Measurements from ENCODE around the gene WDFY4. TPM values are rescaled to one million over a fixed set of nuclear protein-coding genes. Genes with fewer than 3 reads are reported as not detected.

The WDFY4 gene
- total and polyA plus RNA-seq, 8 donors = 2.8 to 23.6 (median 4.8) TPM

- DNase-seq = no peak
- no peaks in the 10 kb centered on the region for H3K36me3 ChIP-seq
- no peak for ATAC-seq
- TF ChIP-seq, protein P1, sequence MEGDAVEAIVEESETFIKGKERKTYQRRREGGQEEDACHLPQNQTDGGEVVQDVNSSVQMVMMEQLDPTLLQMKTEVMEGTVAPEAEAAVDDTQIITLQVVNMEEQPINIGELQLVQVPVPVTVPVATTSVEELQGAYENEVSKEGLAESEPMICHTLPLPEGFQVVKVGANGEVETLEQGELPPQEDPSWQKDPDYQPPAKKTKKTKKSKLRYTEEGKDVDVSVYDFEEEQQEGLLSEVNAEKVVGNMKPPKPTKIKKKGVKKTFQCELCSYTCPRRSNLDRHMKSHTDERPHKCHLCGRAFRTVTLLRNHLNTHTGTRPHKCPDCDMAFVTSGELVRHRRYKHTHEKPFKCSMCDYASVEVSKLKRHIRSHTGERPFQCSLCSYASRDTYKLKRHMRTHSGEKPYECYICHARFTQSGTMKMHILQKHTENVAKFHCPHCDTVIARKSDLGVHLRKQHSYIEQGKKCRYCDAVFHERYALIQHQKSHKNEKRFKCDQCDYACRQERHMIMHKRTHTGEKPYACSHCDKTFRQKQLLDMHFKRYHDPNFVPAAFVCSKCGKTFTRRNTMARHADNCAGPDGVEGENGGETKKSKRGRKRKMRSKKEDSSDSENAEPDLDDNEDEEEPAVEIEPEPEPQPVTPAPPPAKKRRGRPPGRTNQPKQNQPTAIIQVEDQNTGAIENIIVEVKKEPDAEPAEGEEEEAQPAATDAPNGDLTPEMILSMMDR (IDR thresholded peaks at IDR 0.05) = no peak
- H3K9me3 ChIP-seq = no peaks in the 10 kb centered on the region
- intact Hi-C loops (cut with DNase I) = no loop called here
- H3K27me3 ChIP-seq = no peaks in the 10 kb centered on the region
- peak overlapping the region; percentile 9 to 74 for H3K27ac ChIP-seq
- H3K4me3 ChIP-seq = no peak overlapping the region
- H3K4me1 ChIP-seq = peaks cover 0 to 4% of the 10 kb centered on the region in 2 donors
Measured at GRCh38 chr10:49024484-49024883, 339.8 kb downstream of the WDFY4 start.

DNA sequence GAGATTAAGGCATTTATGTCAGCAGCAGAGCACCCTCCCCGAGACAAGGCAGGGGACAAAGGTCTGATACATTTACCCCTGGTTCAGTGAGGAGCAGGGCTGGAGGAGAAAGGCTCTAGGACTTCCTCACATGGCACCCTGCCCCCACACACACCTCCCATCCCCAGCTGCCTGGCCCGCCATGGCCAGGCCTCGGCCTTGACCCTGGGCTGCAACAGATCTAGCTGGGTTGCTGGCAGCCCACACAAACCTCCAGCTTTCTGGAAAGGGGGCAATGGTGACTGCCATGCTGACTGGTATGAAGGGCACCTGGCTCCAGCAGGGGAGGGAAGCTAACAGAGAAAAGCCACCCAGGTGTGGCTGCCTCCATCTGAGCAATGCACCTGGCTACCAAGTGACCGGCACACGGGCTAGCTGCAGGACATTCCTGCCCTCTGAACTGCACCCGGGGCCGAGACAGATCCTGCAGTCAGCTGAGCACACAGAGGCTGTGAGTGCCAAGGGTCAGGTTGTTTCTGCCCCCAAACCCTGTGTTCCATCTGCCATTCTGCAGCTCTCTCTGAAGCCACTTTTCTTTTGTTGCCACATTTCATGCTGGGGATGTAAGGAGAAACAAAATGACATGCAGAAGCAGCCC lies 340.8 kb downstream of the WDFY4 start:
- Histone ChIP-seq H3K4me3 (no peak overlapping the region), H3K27ac (no peak overlapping the region), H3K36me3 (peaks cover 0 to 4% of the 10 kb centered on the region in 2 donors), H3K4me1 (peaks cover 0 to 4% of the 10 kb centered on the region in 2 donors), H3K9me3 (no peaks in the 10 kb centered on the region), H3K27me3 (no peaks in the 10 kb centered on the region)
- TF ChIP-seq, protein P1 (IDR thresholded peaks at IDR 0.05) = no peak
- no peak for DNase-seq
- no peak for ATAC-seq
- intact Hi-C loops (cut with DNase I) = no loop called here

DNA sequence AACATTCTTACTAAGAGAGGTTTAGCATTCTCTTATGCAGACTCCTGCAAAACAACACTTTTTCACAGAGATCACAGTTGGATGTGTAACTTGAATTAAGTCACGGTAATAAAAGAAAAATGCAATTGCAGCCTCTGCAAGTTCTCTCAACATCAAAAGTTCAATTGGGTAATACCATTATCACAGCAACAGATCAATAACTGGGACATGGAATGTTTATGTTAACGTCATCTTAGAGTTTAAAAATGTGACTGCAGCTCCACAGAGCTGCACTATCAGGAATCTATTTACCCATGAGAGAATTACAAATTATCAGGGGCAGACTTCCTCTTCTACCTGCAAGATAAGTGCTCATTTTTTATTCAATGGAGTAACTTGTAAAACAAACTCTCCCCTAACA lies 344.0 kb downstream of the WDFY4 start:
- intact Hi-C loops (cut with DNase I) = no loop called here
- no peak overlapping the region for H3K27ac ChIP-seq

DNA sequence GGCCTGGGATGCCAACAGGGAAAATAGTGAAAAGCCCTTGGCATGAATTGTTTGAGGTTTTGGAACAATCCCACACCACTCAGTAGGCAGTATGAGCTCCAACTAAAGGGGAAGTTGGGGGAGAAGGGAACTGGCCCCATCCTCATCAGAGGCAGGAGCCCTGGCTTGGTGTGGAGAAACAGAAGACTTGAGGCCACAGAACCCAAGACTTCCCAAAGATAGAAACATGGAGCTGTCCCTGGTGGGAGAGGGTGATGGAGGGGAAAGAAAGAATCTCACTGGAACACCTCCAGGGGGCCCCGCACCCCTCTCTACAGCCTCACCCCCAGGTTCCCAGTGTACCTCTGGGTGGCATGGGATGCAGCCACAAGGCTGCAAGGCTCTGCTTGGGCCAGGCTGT lies 345.0 kb downstream of the WDFY4 start:
- Histone ChIP-seq H3K4me1 (no peaks in the 10 kb centered on the region), H3K9me3 (no peaks in the 10 kb centered on the region), H3K27ac (no peak overlapping the region), H3K36me3 (peaks cover 0 to 4% of the 10 kb centered on the region in 2 donors), H3K27me3 (no peaks in the 10 kb centered on the region), H3K4me3 (no peak overlapping the region)
- intact Hi-C loops (cut with DNase I) = no loop called here
- no peak for ATAC-seq
- no peak for DNase-seq
- TF ChIP-seq, protein P1 (IDR thresholded peaks at IDR 0.05) = no peak

More for the DNA sequence above, 344.0 kb downstream of the WDFY4 start:
- Histone ChIP-seq H3K4me1 (peaks cover 0 to 4% of the 10 kb centered on the region in 2 donors), H3K4me3 (no peak overlapping the region), H3K36me3 (peaks cover 0 to 4% of the 10 kb centered on the region in 2 donors), H3K27me3 (no peaks in the 10 kb centered on the region), H3K9me3 (no peaks in the 10 kb centered on the region)
- TF ChIP-seq, protein P1 (IDR thresholded peaks at IDR 0.05) = no peak
- DNase-seq (no peak), ATAC-seq (no peak)

Small RNA genes lying within 50 kb of the gene (microRNA-seq; reads per million reads assigned to microRNA genes)
- gene MIR4294 = 0 reads per million in 2 donors

Other genes starting within 250 kb of the WDFY4 start
- gene ARHGAP22, start 79.8 kb upstream of the WDFY4 start, total RNA-seq = 10 to 100 TPM in 1 of 2 donors, 1 to 10 TPM in 1; 5.2 to 10.4 TPM
- 1 to 10 TPM; 2.2 to 3.1 (median 2.6) TPM for gene ARHGAP22, start 79.8 kb upstream of the WDFY4 start, polyA plus RNA-seq (ENCODE audit: insufficient read length in 6 of 6)

All from left lung (tissue), 10 donors.